ENCODE measurements around the gene CCDC197. TPM values are rescaled to one million over a fixed set of nuclear protein-coding genes. Genes with fewer than 3 reads are reported as not detected.

CCDC197 gene
- total and polyA plus RNA-seq, 9 of the 15 experiments (the other 6 are each of a cell fraction or from before 2014, with no cell fraction given): not detected

- ATAC-seq (no peak), FAIRE-seq (no peak), DNase-seq (ENCODE audit: extremely low read depth in 1 of 4, low spot score in 3 of 4) (no peak)
- Histone ChIP-seq H2AFZ (ENCODE audit: low read depth, low read length) (no peak overlapping the region), H4K20me1 (replicated peaks; ENCODE audit: control insufficient read depth, insufficient read depth, low read length) (no peaks in the 10 kb centered on the region), H3K4me3 (no peak overlapping the region), H3K9ac (ENCODE audit: insufficient read depth in 1 of 2, low read depth in 2 of 2, low read length in 2 of 2) (no peak overlapping the region; a peak in 1 of 4 replicates), H3K27me3 (ENCODE audit: control insufficient read depth in 2 of 2, insufficient read depth in 2 of 2, low read length in 2 of 2) (peaks cover 2 to 11% of the 10 kb centered on the region in 2 experiments; a peak in 4 of 5 replicates), H3K27ac (ENCODE audit: extremely low read depth, low read depth, low read length) (no peak overlapping the region), H3K9me3 (replicated peaks; ENCODE audit: control insufficient read depth, insufficient read depth, low read depth, low read length) (no peaks in the 10 kb centered on the region), H3K79me2 (ENCODE audit: control insufficient read depth, insufficient read depth, low read length) (no peaks in the 10 kb centered on the region), H3K4me1 (replicated peaks in 1 of 2; ENCODE audit: control insufficient read depth in 2 of 2, insufficient read depth in 2 of 2, low read length in 2 of 2) (peaks cover 0 to 6% of the 10 kb centered on the region in 2 experiments; a peak in 2 of 5 replicates), H3K4me2 (ENCODE audit: insufficient read depth, low read length) (no peak overlapping the region), H3K9me1 (ENCODE audit: control insufficient read depth, insufficient read depth, low read length) (no peaks in the 10 kb centered on the region), H3K36me3 (ENCODE audit: control insufficient read depth, insufficient read depth, low read length) (peaks cover 28% of the 10 kb centered on the region; the same call in 1 of the 3 replicates)
- 49% methylated on average over 8 of the region's 13 CpGs for WGBS (ENCODE audit: insufficient coverage, low coverage, missing lambda C conversion rate)
- intact Hi-C loops (cut with micrococcal nuclease): no loop called here
- CTCF ChIA-PET (ENCODE audit: low intra/inter-chr PET ratio): no interaction called here
- TF ChIP-seq ESRRA (IDR thresholded peaks at IDR 0.05; ENCODE audit: borderline replicate concordance, low read depth): no peak
- TF ChIP-seq SRSF7 (optimal IDR thresholded peaks at IDR 0.05; ENCODE audit: low read depth, low read length): no peak
- no peak for TF ChIP-seq JUNB (CRISPR knock-in tag; conservative IDR thresholded peaks at IDR 0.05)
- no peak for TF ChIP-seq ZNF766 (CRISPR knock-in tag; conservative IDR thresholded peaks at IDR 0.05)
- TF ChIP-seq SRSF1 (IDR thresholded peaks at IDR 0.05; ENCODE audit: low read depth, low read length): no peak
- TF ChIP-seq, protein P1, sequence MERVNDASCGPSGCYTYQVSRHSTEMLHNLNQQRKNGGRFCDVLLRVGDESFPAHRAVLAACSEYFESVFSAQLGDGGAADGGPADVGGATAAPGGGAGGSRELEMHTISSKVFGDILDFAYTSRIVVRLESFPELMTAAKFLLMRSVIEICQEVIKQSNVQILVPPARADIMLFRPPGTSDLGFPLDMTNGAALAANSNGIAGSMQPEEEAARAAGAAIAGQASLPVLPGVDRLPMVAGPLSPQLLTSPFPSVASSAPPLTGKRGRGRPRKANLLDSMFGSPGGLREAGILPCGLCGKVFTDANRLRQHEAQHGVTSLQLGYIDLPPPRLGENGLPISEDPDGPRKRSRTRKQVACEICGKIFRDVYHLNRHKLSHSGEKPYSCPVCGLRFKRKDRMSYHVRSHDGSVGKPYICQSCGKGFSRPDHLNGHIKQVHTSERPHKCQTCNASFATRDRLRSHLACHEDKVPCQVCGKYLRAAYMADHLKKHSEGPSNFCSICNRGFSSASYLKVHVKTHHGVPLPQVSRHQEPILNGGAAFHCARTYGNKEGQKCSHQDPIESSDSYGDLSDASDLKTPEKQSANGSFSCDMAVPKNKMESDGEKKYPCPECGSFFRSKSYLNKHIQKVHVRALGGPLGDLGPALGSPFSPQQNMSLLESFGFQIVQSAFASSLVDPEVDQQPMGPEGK (CRISPR knock-in tag; IDR thresholded peaks at IDR 0.05; ENCODE audit: borderline replicate concordance): no peak
- no peak for TF ChIP-seq SMARCA4 (IDR thresholded peaks at IDR 0.05)
- no peak for TF ChIP-seq DIDO1 (tag; IDR thresholded peaks at IDR 0.05; ENCODE audit: low read depth)
- TF ChIP-seq JUN (IDR thresholded peaks at IDR 0.05; ENCODE audit: borderline replicate concordance, low read depth, low read length): no peak
- TF ChIP-seq JUN (CRISPR knock-in tag; IDR thresholded peaks at IDR 0.05; ENCODE audit: borderline replicate concordance): no peak
- TF ChIP-seq NR3C1 (CRISPR knock-in tag; IDR thresholded peaks at IDR 0.05): no peak
- no peak for TF ChIP-seq KAT2B (IDR thresholded peaks at IDR 0.05; ENCODE audit: low read depth, low read length)
- TF ChIP-seq SREBF1 (IDR thresholded peaks at IDR 0.05; ENCODE audit: borderline replicate concordance, low read depth, low read length): no peak
- no peak for TF ChIP-seq NCOA4 (IDR thresholded peaks at IDR 0.05; ENCODE audit: partially characterized antibody)
- no peak for TF ChIP-seq SPI1 (IDR thresholded peaks at IDR 0.05; ENCODE audit: borderline replicate concordance, low read depth, low read length)
- in situ Hi-C loops (cut with MboI): no loop called here
- POLR2A ChIA-PET: interaction anchor here (0.7 kb wide), 1 partner anchor 678 kb away, joined by 3 read pairs; no protein-coding TSS in a partner anchor
- no TSS peak for BruUV-seq (replicated peaks)
Observed at GRCh38 chr14:94043111-94043755, 46.1 kb downstream of the CCDC197 start.
